SK-N-SH treated with all-trans-retinoic acid at 6 μM for 48 hours (cell line): ENCODE measurements around the gene ZHX3.
A peak's percentile ranks its signal among the peaks of the same experiment; 100 is the strongest.

ENCODE experiments used
- ATAC-seq: fragments of 200-7000 bp; cut with Tn5 transposase; 3 replicates; pipeline ENCODE4 v1.9.1; 2020; ENCODE audit warnings: mild to moderate bottlenecking, moderate library complexity
- OSR1 ChIP-seq: fragments of 250-450 bp; sonication (Bioruptor Pico); IDR thresholded peaks from 2 replicates; pipeline ENCODE4 v1.8.0; 2022; ENCODE audit warnings: moderate library complexity, mild to moderate bottlenecking, inconsistent platforms
- ZFP30 ChIP-seq: fragments of 450-650 bp; formaldehyde crosslinking; IDR thresholded peaks from 2 replicates; pipeline ENCODE4 v1.5.0; 2022; ENCODE audit warnings: mild to moderate bottlenecking, moderate library complexity
- ZNF70 ChIP-seq: fragments of 450-650 bp; formaldehyde crosslinking; IDR thresholded peaks from 2 replicates; pipeline ENCODE4 v1.5.0; 2020; ENCODE audit warnings: mild to moderate bottlenecking, moderate library complexity

The ZHX3 gene

GRCh38 chr20:41131594-41132387 lies 185.7 kb downstream of the ZHX3 start:
- TF ChIP-seq ZFP30 (no peak), ZNF70 (CRISPR knock-in tag) (peak; percentile 94), OSR1 (no peak)

More at GRCh38 chr20:41131594-41132387, 185.7 kb downstream of the ZHX3 start:
- ATAC-seq: no peak
